GM23338 (cell line): Measurements from ENCODE around the gene GLG1. TPM values are rescaled to one million over a fixed set of nuclear protein-coding genes. Genes with fewer than 3 reads are reported as not detected.

Source experiments
- ATAC-seq: fragments of 200-7000 bp; cut with Tn5 transposase; 3 replicates; pipeline ENCODE4 v1.9.1; 2020
- DNase-seq: peaks from one replicate; pipeline ENCODE4 v3.0.0-alpha.2; 2015; ENCODE audit warnings: low spot score
- H2AFZ ChIP-seq: fragments of 200-600 bp; sonication (generic); 2 replicates; pipeline ENCODE4 v1.8.0; 2016; ENCODE audit warnings: antibody characterized with exemption, mild to moderate bottlenecking, moderate library complexity
- H3F3A ChIP-seq: fragments of 200-600 bp; sonication (generic); replicated peaks from 2 replicates; pipeline ENCODE4 v1.8.0; 2017; ENCODE audit warnings: antibody characterized with exemption, mixed run types, low read depth
- H3K27ac ChIP-seq: fragments of 200-600 bp; sonication (generic); 2 replicates; pipeline ENCODE4 v1.6.1; 2016; ENCODE audit warnings: low read depth
- H3K27me3 ChIP-seq: fragments of 200-600 bp; sonication (generic); 2 replicates; pipeline ENCODE4 v1.8.0; 2016; ENCODE audit warnings: mild to moderate bottlenecking, mixed run types, moderate library complexity; ENCODE audit not compliant: insufficient read depth
- H3K36me3 ChIP-seq: fragments of 200-600 bp; sonication (generic); 2 replicates; pipeline ENCODE4 v1.8.0; 2016; ENCODE audit warnings: mild to moderate bottlenecking; ENCODE audit not compliant: insufficient read depth
- H3K4me1 ChIP-seq: fragments of 200-600 bp; sonication (generic); 2 replicates; pipeline ENCODE4 v1.8.0; 2016; ENCODE audit warnings: mild to moderate bottlenecking, moderate library complexity; ENCODE audit not compliant: insufficient read depth
- H3K4me2 ChIP-seq: fragments of 200-600 bp; sonication (generic); 2 replicates; pipeline ENCODE4 v1.7.1; 2017; ENCODE audit warnings: mixed run types
- H3K4me3 ChIP-seq: fragments of 200-600 bp; sonication (generic); 2 replicates; pipeline ENCODE4 v1.6.1; 2016; ENCODE audit warnings: mixed run types
- H3K79me2 ChIP-seq: fragments of 200-600 bp; sonication (generic); replicated peaks from 2 replicates; pipeline ENCODE4 v1.8.0; 2017; ENCODE audit warnings: mild to moderate bottlenecking; ENCODE audit not compliant: insufficient read depth
- H3K9me2 ChIP-seq: fragments of 200-600 bp; sonication (generic); 2 replicates; pipeline ENCODE4 v1.8.0; 2017; ENCODE audit not compliant: insufficient read depth
- H4K20me1 ChIP-seq: fragments of 200-600 bp; sonication (generic); replicated peaks from 2 replicates; pipeline ENCODE4 v1.8.0; 2017; ENCODE audit warnings: mild to moderate bottlenecking; ENCODE audit not compliant: insufficient read depth
- H3K27ac Mint-ChIP-seq: 2 replicates; pipeline ENCODE4 v1.8.0; 2020; ENCODE audit warnings: inconsistent platforms, mild to moderate bottlenecking, moderate library complexity, mixed read lengths
- H3K27me3 Mint-ChIP-seq: 3 replicates; pipeline ENCODE4 v1.8.0; 2022; ENCODE audit warnings: low read depth, mild to moderate bottlenecking, moderate library complexity, mixed read lengths, inconsistent platforms; ENCODE audit not compliant: insufficient read depth, poor library complexity
- H3K36me3 Mint-ChIP-seq: 3 replicates; pipeline ENCODE4 v1.8.0; 2021; ENCODE audit warnings: low read depth, mild to moderate bottlenecking, inconsistent platforms, moderate library complexity, mixed read lengths
- H3K4me1 Mint-ChIP-seq: 3 replicates; pipeline ENCODE4 v1.8.0; 2020; ENCODE audit warnings: mild to moderate bottlenecking, inconsistent platforms, mixed read lengths
- H3K4me3 Mint-ChIP-seq: 3 replicates; pipeline ENCODE4 v1.8.0; 2021; ENCODE audit warnings: moderate library complexity, mild to moderate bottlenecking, inconsistent platforms, mixed read lengths
- H3K9me3 Mint-ChIP-seq: 3 replicates; pipeline ENCODE4 v1.8.0; 2020; ENCODE audit warnings: moderate library complexity, mild to moderate bottlenecking, inconsistent platforms, mixed read lengths
- CREB1 ChIP-seq: fragments of 250-450 bp; sonication (Bioruptor Pico); IDR thresholded peaks from 2 replicates; pipeline ENCODE4 v1.5.0; 2020; ENCODE audit warnings: low read depth, mild to moderate bottlenecking, moderate library complexity
- ETS1 ChIP-seq: IDR thresholded peaks from 2 replicates; pipeline ENCODE4 v1.6.1; 2016; ENCODE audit warnings: antibody characterized with exemption
- EZH2 ChIP-seq: fragments of 200-600 bp; sonication (generic); IDR thresholded peaks from one replicate; pipeline ENCODE4 v1.8.0; 2017; ENCODE audit warnings: antibody characterized with exemption, mild to moderate bottlenecking, low read depth; ENCODE audit not compliant: unreplicated experiment
- EZH2phosphoT487 ChIP-seq: fragments of 200-600 bp; sonication (generic); IDR thresholded peaks from one replicate; pipeline ENCODE4 v1.8.1; 2018; ENCODE audit warnings: antibody characterized with exemption; ENCODE audit not compliant: unreplicated experiment
- JUNB ChIP-seq: IDR thresholded peaks from one replicate; pipeline ENCODE4 v1.6.1; 2016; ENCODE audit warnings: antibody characterized with exemption; ENCODE audit not compliant: unreplicated experiment
- NANOG ChIP-seq: IDR thresholded peaks from 2 replicates; pipeline ENCODE4 v1.6.1; 2016; ENCODE audit warnings: antibody characterized with exemption, borderline replicate concordance
- POLR2AphosphoS5 ChIP-seq: IDR thresholded peaks from 2 replicates; pipeline ENCODE4 v1.6.1; 2016; ENCODE audit warnings: antibody characterized with exemption, low read depth
- STAT1 ChIP-seq: IDR thresholded peaks from one replicate; pipeline ENCODE4 v1.6.1; 2016; ENCODE audit warnings: antibody characterized with exemption; ENCODE audit not compliant: unreplicated experiment
- ZNF114 ChIP-seq: fragments of 250-450 bp; sonication (Bioruptor Pico); IDR thresholded peaks from 2 replicates; pipeline ENCODE4 v1.5.0; 2020; ENCODE audit warnings: mild to moderate bottlenecking, moderate library complexity
- ZNF331 ChIP-seq: fragments of 250-450 bp; sonication (Bioruptor Pico); IDR thresholded peaks from 2 replicates; pipeline ENCODE4 v1.5.0; 2020; ENCODE audit warnings: low read depth, mild to moderate bottlenecking, moderate library complexity
- ZNF462 ChIP-seq: fragments of 250-450 bp; sonication (Bioruptor Pico); IDR thresholded peaks from 2 replicates; pipeline ENCODE4 v1.5.0; 2020; ENCODE audit warnings: mild to moderate bottlenecking, moderate library complexity
- polyA plus RNA-seq: library from polyadenylated mRNA; unstranded; fragments of >200 nt; fragmentation: Nextera tagmentation; extraction: Ambion mirVana; gene quantifications from 2 replicates; pipeline ENCODE4 v1.2.1, GENCODE V29; 2016
- total RNA-seq: library from RNA; depleted of rRNA; stranded (reverse); fragments of >200 nt; shearing (Covaris generic); gene quantifications from 2 replicates; pipeline ENCODE4 v1.2.3, GENCODE V29; 2014
- TF ChIP-seq, protein P1 (sequence below), 2 experiments: fragments of 200-600 bp in 1 of 2; sonication (generic) in 1 of 2; conservative IDR thresholded peaks; 2 replicates each; pipeline versions ENCODE4 v1.5.1 to v1.6.1; 2016 to 2017; ENCODE audit warnings: antibody characterized with exemption in 2 of 2, low read depth in 2 of 2, mild to moderate bottlenecking in 2 of 2, moderate library complexity in 1 of 2
- TF ChIP-seq, protein P2 (sequence below): IDR thresholded peaks from one replicate; pipeline ENCODE4 v1.6.1; 2018; ENCODE audit warnings: antibody characterized with exemption; ENCODE audit not compliant: unreplicated experiment

The GLG1 gene
- total and polyA plus RNA-seq, 2 experiments from 2014 or later, result 61.2 to 211 TPM

GRCh38 chr16:74573622-74574021 is 33.3 kb downstream of the GLG1 start:
- Histone ChIP-seq H3K4me2 (no peak overlapping the region), H3K4me1 (0 out of 2 replicates have a peak, but pooled peaks cover 10% of the 10 kb centered on the region), H3K79me2 (peaks cover 99% of the 10 kb centered on the region), H3K27me3 (no peaks in the 10 kb centered on the region), H3K9me2 (no peaks in the 10 kb centered on the region), H3K27ac (no peak overlapping the region), H4K20me1 (peaks cover 64% of the 10 kb centered on the region), H3K4me3 (no peak overlapping the region), H3F3A (no peaks in the 10 kb centered on the region), H2AFZ (no peak overlapping the region), H3K36me3 (no peaks in the 10 kb centered on the region)
- H3K36me3 Mint-ChIP-seq, result no peaks in the 10 kb centered on the region
- H3K4me3 Mint-ChIP-seq, result no peak overlapping the region
- no peak overlapping the region for H3K27ac Mint-ChIP-seq
- TF ChIP-seq ZNF331 (CRISPR knock-in tag) (no peak), NANOG (no peak), EZH2 (no peak), POLR2AphosphoS5 (no peak), ZNF462 (CRISPR knock-in tag) (no peak), JUNB (no peak), ETS1 (no peak), ZNF114 (CRISPR knock-in tag) (no peak), EZH2phosphoT487 (no peak), STAT1 (no peak), CREB1 (CRISPR knock-in tag) (no peak)
- TF ChIP-seq, protein P1, sequence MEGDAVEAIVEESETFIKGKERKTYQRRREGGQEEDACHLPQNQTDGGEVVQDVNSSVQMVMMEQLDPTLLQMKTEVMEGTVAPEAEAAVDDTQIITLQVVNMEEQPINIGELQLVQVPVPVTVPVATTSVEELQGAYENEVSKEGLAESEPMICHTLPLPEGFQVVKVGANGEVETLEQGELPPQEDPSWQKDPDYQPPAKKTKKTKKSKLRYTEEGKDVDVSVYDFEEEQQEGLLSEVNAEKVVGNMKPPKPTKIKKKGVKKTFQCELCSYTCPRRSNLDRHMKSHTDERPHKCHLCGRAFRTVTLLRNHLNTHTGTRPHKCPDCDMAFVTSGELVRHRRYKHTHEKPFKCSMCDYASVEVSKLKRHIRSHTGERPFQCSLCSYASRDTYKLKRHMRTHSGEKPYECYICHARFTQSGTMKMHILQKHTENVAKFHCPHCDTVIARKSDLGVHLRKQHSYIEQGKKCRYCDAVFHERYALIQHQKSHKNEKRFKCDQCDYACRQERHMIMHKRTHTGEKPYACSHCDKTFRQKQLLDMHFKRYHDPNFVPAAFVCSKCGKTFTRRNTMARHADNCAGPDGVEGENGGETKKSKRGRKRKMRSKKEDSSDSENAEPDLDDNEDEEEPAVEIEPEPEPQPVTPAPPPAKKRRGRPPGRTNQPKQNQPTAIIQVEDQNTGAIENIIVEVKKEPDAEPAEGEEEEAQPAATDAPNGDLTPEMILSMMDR (conservative IDR thresholded peaks at IDR 0.05; ENCODE audit: low read depth in 2 of 2), result no peak
- TF ChIP-seq, protein P2, sequence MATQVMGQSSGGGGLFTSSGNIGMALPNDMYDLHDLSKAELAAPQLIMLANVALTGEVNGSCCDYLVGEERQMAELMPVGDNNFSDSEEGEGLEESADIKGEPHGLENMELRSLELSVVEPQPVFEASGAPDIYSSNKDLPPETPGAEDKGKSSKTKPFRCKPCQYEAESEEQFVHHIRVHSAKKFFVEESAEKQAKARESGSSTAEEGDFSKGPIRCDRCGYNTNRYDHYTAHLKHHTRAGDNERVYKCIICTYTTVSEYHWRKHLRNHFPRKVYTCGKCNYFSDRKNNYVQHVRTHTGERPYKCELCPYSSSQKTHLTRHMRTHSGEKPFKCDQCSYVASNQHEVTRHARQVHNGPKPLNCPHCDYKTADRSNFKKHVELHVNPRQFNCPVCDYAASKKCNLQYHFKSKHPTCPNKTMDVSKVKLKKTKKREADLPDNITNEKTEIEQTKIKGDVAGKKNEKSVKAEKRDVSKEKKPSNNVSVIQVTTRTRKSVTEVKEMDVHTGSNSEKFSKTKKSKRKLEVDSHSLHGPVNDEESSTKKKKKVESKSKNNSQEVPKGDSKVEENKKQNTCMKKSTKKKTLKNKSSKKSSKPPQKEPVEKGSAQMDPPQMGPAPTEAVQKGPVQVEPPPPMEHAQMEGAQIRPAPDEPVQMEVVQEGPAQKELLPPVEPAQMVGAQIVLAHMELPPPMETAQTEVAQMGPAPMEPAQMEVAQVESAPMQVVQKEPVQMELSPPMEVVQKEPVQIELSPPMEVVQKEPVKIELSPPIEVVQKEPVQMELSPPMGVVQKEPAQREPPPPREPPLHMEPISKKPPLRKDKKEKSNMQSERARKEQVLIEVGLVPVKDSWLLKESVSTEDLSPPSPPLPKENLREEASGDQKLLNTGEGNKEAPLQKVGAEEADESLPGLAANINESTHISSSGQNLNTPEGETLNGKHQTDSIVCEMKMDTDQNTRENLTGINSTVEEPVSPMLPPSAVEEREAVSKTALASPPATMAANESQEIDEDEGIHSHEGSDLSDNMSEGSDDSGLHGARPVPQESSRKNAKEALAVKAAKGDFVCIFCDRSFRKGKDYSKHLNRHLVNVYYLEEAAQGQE, result no peak
- peaks cover 14% of the 10 kb centered on the region; the same call in 2 of the 3 replicates for H3K4me1 Mint-ChIP-seq
- no peak for DNase-seq
- no peak for ATAC-seq
- no peaks in the 10 kb centered on the region for H3K9me3 Mint-ChIP-seq
- H3K27me3 Mint-ChIP-seq, result no peaks in the 10 kb centered on the region
